A549 (cell line): Measurements from ENCODE around the gene ROPN1L.
"Not testable (repeated sequence)": the region's sequence is repeated elsewhere in the genome, so short reads cannot be mapped to it uniquely, and the experiment has no call there.

Experiments
- CHD2 ChIP-seq: fragments of 150-350 bp; IDR thresholded peaks from 2 replicates; pipeline ENCODE4 v1.6.1; 2014; ENCODE audit warnings: low read length; ENCODE audit not compliant: partially characterized antibody
- CTCF ChIP-seq: fragments of >200 bp; sonication (Bioruptor Twin); formaldehyde crosslinking; IDR thresholded peaks from 3 replicates; pipeline ENCODE4 v1.5.1; 2016
- EP300 ChIP-seq, 2 experiments: fragments of >200 bp; sonication (Bioruptor Twin); formaldehyde crosslinking; IDR thresholded peaks; 2 replicates in 1 of 2; 3 replicates in 1 of 2; pipeline ENCODE4 v1.6.1; 2016 to 2017
- HDAC2 ChIP-seq: fragments of 200-600 bp; sonication (generic); IDR thresholded peaks from 2 replicates; pipeline ENCODE4 v1.6.1; 2016
- KDM1A ChIP-seq: fragments of 200-600 bp; sonication (generic); IDR thresholded peaks from 2 replicates; pipeline ENCODE4 v1.6.1; 2016; ENCODE audit warnings: low read depth, mild to moderate bottlenecking
- MAFK ChIP-seq: fragments of 450-650 bp; IDR thresholded peaks from 2 replicates; pipeline ENCODE4 v1.6.1; 2014; ENCODE audit not compliant: partially characterized antibody
- MAX ChIP-seq: IDR thresholded peaks from 2 replicates; pipeline ENCODE4 v1.6.1; 2012
- NR3C1 ChIP-seq: fragments of >200 bp; sonication (Bioruptor Twin); formaldehyde crosslinking; IDR thresholded peaks from 3 replicates; pipeline ENCODE4 v1.6.1; 2017
- POLR2A ChIP-seq: IDR thresholded peaks from 2 replicates; pipeline ENCODE4 v1.6.1; 2012; ENCODE audit warnings: mild to moderate bottlenecking, low read length
- RFX5 ChIP-seq: fragments of 450-650 bp; IDR thresholded peaks from 2 replicates; pipeline ENCODE4 v1.7.1; 2014; ENCODE audit warnings: antibody characterized with exemption, mild to moderate bottlenecking, moderate library complexity
- ZFP36 ChIP-seq: fragments of 450-650 bp; IDR thresholded peaks from 2 replicates; pipeline ENCODE4 v1.6.1; 2014; ENCODE audit warnings: borderline replicate concordance; ENCODE audit not compliant: partially characterized antibody
- ZNF302 ChIP-seq: fragments of 250-450 bp; sonication (Bioruptor Pico); IDR thresholded peaks from 2 replicates; pipeline ENCODE4 v1.9.0; 2021; ENCODE audit warnings: inconsistent platforms, mild to moderate bottlenecking, moderate library complexity

- TF ChIP-seq CHD2; EP300 (IDR thresholded peaks at IDR 0.05); CTCF; ZNF302; KDM1A; ZFP36; MAFK; POLR2A; NR3C1; HDAC2; MAX; RFX5: not testable (repeated sequence)
These were observed 52.8 kb downstream of the ROPN1L start for GRCh38 chr5:10494497-10494896.
